ENCODE measurements around the gene MAPK10.

The MAPK10 gene

GRCh38 chr4:86001591-86001990 lies 358.3 kb downstream of the MAPK10 start:
- no peak for DNase-seq (ENCODE audit: low read depth, low spot score)
- Histone ChIP-seq H3K4me3 (no peak overlapping the region), H3K9me3 (ENCODE audit: low read depth, low read length) (no peaks in the 10 kb centered on the region), H3K27ac (no peak overlapping the region), H3K36me3 (ENCODE audit: insufficient read depth, low read length) (no peaks in the 10 kb centered on the region), H3K9ac (ENCODE audit: insufficient read length) (no peak overlapping the region)
- TF ChIP-seq EZH2 (IDR thresholded peaks at IDR 0.05), result no peak
- no peak for TF ChIP-seq FOXP2 (optimal IDR thresholded peaks at IDR 0.05; ENCODE audit: control extremely low read depth, extremely low read length, insufficient read depth)
- TF ChIP-seq POLR2AphosphoS5 (IDR thresholded peaks at IDR 0.05; ENCODE audit: borderline replicate concordance, low read depth, low read length), result no peak

- no peak for DNase-seq (ENCODE audit: low read depth, low spot score)
- Histone ChIP-seq H3K27ac (no peak overlapping the region), H3K36me3 (ENCODE audit: insufficient read depth, low read length) (no peaks in the 10 kb centered on the region), H3K4me3 (no peak overlapping the region), H3K9me3 (ENCODE audit: low read depth, low read length) (no peaks in the 10 kb centered on the region), H3K9ac (ENCODE audit: insufficient read length) (no peak overlapping the region)
- TF ChIP-seq POLR2AphosphoS5 (IDR thresholded peaks at IDR 0.05; ENCODE audit: borderline replicate concordance, low read depth, low read length), result no peak
- no peak for TF ChIP-seq EZH2 (IDR thresholded peaks at IDR 0.05)
- TF ChIP-seq FOXP2 (optimal IDR thresholded peaks at IDR 0.05; ENCODE audit: control extremely low read depth, extremely low read length, insufficient read depth), result no peak
Measured at GRCh38 chr4:85995361-85995760, 364.5 kb downstream of the MAPK10 start.

GRCh38 chr4:85994576-85994975 lies 365.3 kb downstream of the MAPK10 start:
- H3K9me3 ChIP-seq (ENCODE audit: low read depth, low read length), result no peaks in the 10 kb centered on the region
- H3K4me3 ChIP-seq, result no peak overlapping the region
- H3K27ac ChIP-seq, result no peak overlapping the region
- H3K9ac ChIP-seq (ENCODE audit: insufficient read length), result no peak overlapping the region
- TF ChIP-seq EZH2 (IDR thresholded peaks at IDR 0.05) (no peak), FOXP2 (optimal IDR thresholded peaks at IDR 0.05; ENCODE audit: control extremely low read depth, extremely low read length, insufficient read depth) (no peak), POLR2AphosphoS5 (IDR thresholded peaks at IDR 0.05; ENCODE audit: borderline replicate concordance, low read depth, low read length) (no peak)
- no peaks in the 10 kb centered on the region for H3K36me3 ChIP-seq (ENCODE audit: insufficient read depth, low read length)
- no peak for DNase-seq (ENCODE audit: low read depth, low spot score)

GRCh38 chr4:85993641-85994040 lies 366.2 kb downstream of the MAPK10 start:
- H3K4me3 ChIP-seq, result no peak overlapping the region
- no peak overlapping the region for H3K9ac ChIP-seq (ENCODE audit: insufficient read length)
- H3K27ac ChIP-seq, result no peak overlapping the region
- TF ChIP-seq EZH2 (IDR thresholded peaks at IDR 0.05), result no peak
- TF ChIP-seq FOXP2 (optimal IDR thresholded peaks at IDR 0.05; ENCODE audit: control extremely low read depth, extremely low read length, insufficient read depth), result no peak
- no peak for TF ChIP-seq POLR2AphosphoS5 (IDR thresholded peaks at IDR 0.05; ENCODE audit: borderline replicate concordance, low read depth, low read length)
- H3K9me3 ChIP-seq (ENCODE audit: low read depth, low read length), result no peaks in the 10 kb centered on the region
- no peaks in the 10 kb centered on the region for H3K36me3 ChIP-seq (ENCODE audit: insufficient read depth, low read length)
- DNase-seq (ENCODE audit: low read depth, low spot score), result no peak

GRCh38 chr4:85986266-85986665 lies 373.6 kb downstream of the MAPK10 start:
- Histone ChIP-seq H3K36me3 (ENCODE audit: insufficient read depth, low read length) (no peaks in the 10 kb centered on the region), H3K9me3 (ENCODE audit: low read depth, low read length) (no peaks in the 10 kb centered on the region), H3K27ac (no peak overlapping the region), H3K9ac (ENCODE audit: insufficient read length) (no peak overlapping the region), H3K4me3 (no peak overlapping the region)
- no peak for DNase-seq (ENCODE audit: low read depth, low spot score)
- TF ChIP-seq EZH2 (IDR thresholded peaks at IDR 0.05), result no peak
- TF ChIP-seq POLR2AphosphoS5 (IDR thresholded peaks at IDR 0.05; ENCODE audit: borderline replicate concordance, low read depth, low read length), result no peak
- TF ChIP-seq FOXP2 (optimal IDR thresholded peaks at IDR 0.05; ENCODE audit: control extremely low read depth, extremely low read length, insufficient read depth), result no peak

GRCh38 chr4:85979276-85979675 lies 380.6 kb downstream of the MAPK10 start:
- DNase-seq (ENCODE audit: low read depth, low spot score), result no peak
- no peak overlapping the region for H3K4me3 ChIP-seq
- no peak overlapping the region for H3K27ac ChIP-seq
- H3K9ac ChIP-seq (ENCODE audit: insufficient read length), result no peak overlapping the region
- H3K36me3 ChIP-seq (ENCODE audit: insufficient read depth, low read length), result no peaks in the 10 kb centered on the region
- TF ChIP-seq EZH2 (IDR thresholded peaks at IDR 0.05) (no peak), POLR2AphosphoS5 (IDR thresholded peaks at IDR 0.05; ENCODE audit: borderline replicate concordance, low read depth, low read length) (no peak), FOXP2 (optimal IDR thresholded peaks at IDR 0.05; ENCODE audit: control extremely low read depth, extremely low read length, insufficient read depth) (no peak)
- H3K9me3 ChIP-seq (ENCODE audit: low read depth, low read length), result no peaks in the 10 kb centered on the region

- no peaks in the 10 kb centered on the region for H3K9me3 ChIP-seq (ENCODE audit: low read depth, low read length)
- no peak overlapping the region for H3K27ac ChIP-seq
- no peak overlapping the region for H3K9ac ChIP-seq (ENCODE audit: insufficient read length)
- DNase-seq (ENCODE audit: low read depth, low spot score), result no peak
- H3K36me3 ChIP-seq (ENCODE audit: insufficient read depth, low read length), result no peaks in the 10 kb centered on the region
- TF ChIP-seq EZH2 (IDR thresholded peaks at IDR 0.05) (no peak), POLR2AphosphoS5 (IDR thresholded peaks at IDR 0.05; ENCODE audit: borderline replicate concordance, low read depth, low read length) (no peak), FOXP2 (optimal IDR thresholded peaks at IDR 0.05; ENCODE audit: control extremely low read depth, extremely low read length, insufficient read depth) (no peak)
- no peak overlapping the region for H3K4me3 ChIP-seq
Measured at GRCh38 chr4:85970535-85970934, 389.3 kb downstream of the MAPK10 start.

- DNase-seq (ENCODE audit: low read depth, low spot score), result no peak
- Histone ChIP-seq H3K9me3 (ENCODE audit: low read depth, low read length) (no peaks in the 10 kb centered on the region), H3K4me3 (no peak overlapping the region), H3K9ac (ENCODE audit: insufficient read length) (no peak overlapping the region), H3K27ac (no peak overlapping the region), H3K36me3 (ENCODE audit: insufficient read depth, low read length) (no peaks in the 10 kb centered on the region)
- TF ChIP-seq FOXP2 (optimal IDR thresholded peaks at IDR 0.05; ENCODE audit: control extremely low read depth, extremely low read length, insufficient read depth) (no peak), EZH2 (IDR thresholded peaks at IDR 0.05) (no peak), POLR2AphosphoS5 (IDR thresholded peaks at IDR 0.05; ENCODE audit: borderline replicate concordance, low read depth, low read length) (no peak)
Measured at GRCh38 chr4:85968945-85969819, 390.7 kb downstream of the MAPK10 start.

Data from SK-N-MC (cell line).